Measurements from ENCODE around the gene CYSTM1.
A peak's percentile ranks its signal among the peaks of the same experiment; 100 is the strongest.

The CYSTM1 gene

DNA sequence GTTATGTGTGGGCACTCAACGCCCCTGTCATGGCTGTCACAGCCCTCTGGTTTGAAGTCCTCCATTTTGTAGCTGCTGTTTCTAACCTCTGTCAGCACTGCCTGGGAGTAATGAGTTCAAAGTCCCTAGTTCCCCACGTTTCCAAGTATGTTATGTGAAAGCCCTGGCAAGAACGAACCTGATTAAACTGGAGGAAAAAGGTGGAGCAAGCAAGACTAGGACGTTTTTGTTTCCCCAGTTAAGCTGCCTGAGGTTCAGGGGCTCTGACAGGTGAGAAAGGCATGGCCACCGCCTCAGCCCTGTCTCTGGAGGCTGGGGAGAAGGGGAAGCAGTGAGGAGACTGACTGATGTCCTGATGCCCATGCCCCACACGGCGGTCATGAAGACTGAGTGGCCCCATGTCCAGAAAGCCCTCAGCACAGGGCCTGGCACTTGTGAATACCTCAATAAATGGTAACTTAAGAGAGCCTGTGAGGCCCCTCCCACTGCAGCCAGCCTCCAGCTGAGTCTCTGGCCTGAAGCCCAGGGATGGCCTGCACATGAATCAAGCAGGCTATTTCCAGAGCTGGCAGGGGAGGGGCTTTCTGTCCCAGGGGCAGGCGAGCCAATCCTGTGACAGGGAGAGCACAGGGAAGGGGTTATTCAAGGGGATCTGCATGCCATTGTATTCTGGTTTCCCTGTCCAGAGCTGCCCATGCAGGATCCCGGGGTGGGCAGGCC, 66.2 kb downstream of the CYSTM1 start (continued):
- TF ChIP-seq SCRT1 (tag by site-specific recombination; IDR thresholded peaks at IDR 0.05; ENCODE audit: borderline replicate concordance), result peak; percentile 60; the same call in 1 of the 2 replicates
- peak; percentile 78; the same call in 1 of the 2 replicates for TF ChIP-seq ZSCAN30 (tag by site-specific recombination; IDR thresholded peaks at IDR 0.05)
- peak; percentile 68 for TF ChIP-seq ZXDB (tag by site-specific recombination; IDR thresholded peaks at IDR 0.05)
- peak; percentile 84 for TF ChIP-seq IKZF3 (tag by site-specific recombination; IDR thresholded peaks at IDR 0.05)
- TF ChIP-seq KLF9 (tag by site-specific recombination; IDR thresholded peaks at IDR 0.05; ENCODE audit: low read depth), result peak; percentile 38; the same call in 1 of the 2 replicates
- TF ChIP-seq SCRT2 (tag by site-specific recombination; IDR thresholded peaks at IDR 0.05), result peak; percentile 78
- peak; percentile 96 for TF ChIP-seq ZBTB48 (tag by site-specific recombination; IDR thresholded peaks at IDR 0.05)
- no peak for TF ChIP-seq ZNF529 (tag by site-specific recombination; IDR thresholded peaks at IDR 0.05; ENCODE audit: insufficient replicate concordance)
- TF ChIP-seq ZNF157 (tag by site-specific recombination; IDR thresholded peaks at IDR 0.05), result no peak
- TF ChIP-seq, protein P1, sequence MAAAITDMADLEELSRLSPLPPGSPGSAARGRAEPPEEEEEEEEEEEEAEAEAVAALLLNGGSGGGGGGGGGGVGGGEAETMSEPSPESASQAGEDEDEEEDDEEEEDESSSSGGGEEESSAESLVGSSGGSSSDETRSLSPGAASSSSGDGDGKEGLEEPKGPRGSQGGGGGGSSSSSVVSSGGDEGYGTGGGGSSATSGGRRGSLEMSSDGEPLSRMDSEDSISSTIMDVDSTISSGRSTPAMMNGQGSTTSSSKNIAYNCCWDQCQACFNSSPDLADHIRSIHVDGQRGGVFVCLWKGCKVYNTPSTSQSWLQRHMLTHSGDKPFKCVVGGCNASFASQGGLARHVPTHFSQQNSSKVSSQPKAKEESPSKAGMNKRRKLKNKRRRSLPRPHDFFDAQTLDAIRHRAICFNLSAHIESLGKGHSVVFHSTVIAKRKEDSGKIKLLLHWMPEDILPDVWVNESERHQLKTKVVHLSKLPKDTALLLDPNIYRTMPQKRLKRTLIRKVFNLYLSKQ (tag by site-specific recombination; IDR thresholded peaks at IDR 0.05; ENCODE audit: borderline replicate concordance), result no peak
- TF ChIP-seq ZNF76 (tag by site-specific recombination; IDR thresholded peaks at IDR 0.05; ENCODE audit: borderline replicate concordance, low read depth), result no peak
- TF ChIP-seq TRIM28 (IDR thresholded peaks at IDR 0.05; ENCODE audit: borderline replicate concordance, low read length), result 0 out of 2 replicates have a peak, but pooled peaks have one; percentile 31
- TF ChIP-seq ZBTB44 (tag by site-specific recombination; IDR thresholded peaks at IDR 0.05), result peak; percentile 53; the same call in 1 of the 2 replicates
- no peak for TF ChIP-seq ZNF311 (tag by site-specific recombination; IDR thresholded peaks at IDR 0.05; ENCODE audit: borderline replicate concordance)
- TF ChIP-seq ZEB2 (tag by site-specific recombination; IDR thresholded peaks at IDR 0.05), result 0 out of 2 replicates have a peak, but pooled peaks have one; percentile 38
- no peak for TF ChIP-seq ZNF621 (tag by site-specific recombination; IDR thresholded peaks at IDR 0.05)
- TF ChIP-seq ZBTB8A (tag by site-specific recombination; IDR thresholded peaks at IDR 0.05), result 0 out of 2 replicates have a peak, but pooled peaks have one; percentile 17
- no peak for TF ChIP-seq ZNF146 (tag by site-specific recombination; IDR thresholded peaks at IDR 0.05)
- no peak for TF ChIP-seq PRDM2 (tag by site-specific recombination; IDR thresholded peaks at IDR 0.05; ENCODE audit: borderline replicate concordance)
- peak; percentile 65 for TF ChIP-seq GLIS2 (tag by site-specific recombination; IDR thresholded peaks at IDR 0.05)
- peak; percentile 68 for TF ChIP-seq PATZ1 (tag by site-specific recombination; IDR thresholded peaks at IDR 0.05)
- peak; percentile 92 for TF ChIP-seq GLIS1 (tag by site-specific recombination; IDR thresholded peaks at IDR 0.05)
- no peak for TF ChIP-seq ZNF707 (tag by site-specific recombination; IDR thresholded peaks at IDR 0.05)
